MM.1S (cell line): Measurements from ENCODE around the gene SERPINB12.

Experiments
- EZH2 ChIP-seq: fragments of 300-600 bp; sonication (generic); optimal IDR thresholded peaks from 2 replicates; pipeline ENCODE3; 2017; ENCODE audit warnings: low read depth, mild to moderate bottlenecking, antibody characterized with exemption, low read length, mixed read lengths
- TF ChIP-seq, protein P1 (sequence below): fragments of 300-600 bp; sonication (generic); IDR thresholded peaks from 2 replicates; pipeline ENCODE4 v1.5.1; 2016; ENCODE audit warnings: antibody characterized with exemption, low read length, mixed read lengths

DNA sequence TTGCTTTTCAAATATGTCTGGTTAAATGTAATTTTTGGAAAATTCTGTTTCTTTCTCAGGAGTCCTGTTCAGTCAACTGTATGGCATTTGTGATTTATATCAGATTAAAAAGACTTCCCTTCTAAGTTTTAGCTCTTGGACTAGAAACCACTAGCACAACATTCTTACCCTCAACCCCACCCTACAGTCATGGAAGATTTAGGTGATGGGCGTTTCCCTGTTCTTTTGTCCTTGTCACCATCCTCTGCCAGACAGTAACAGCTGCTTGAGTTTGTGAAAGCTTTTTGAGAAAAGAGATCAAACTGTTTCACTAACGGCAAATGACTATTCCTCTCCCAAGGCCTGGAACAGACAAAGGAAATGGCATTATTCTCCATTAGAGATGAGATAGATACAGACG, 33.6 kb upstream of the SERPINB12 start:
- TF ChIP-seq, protein P1, sequence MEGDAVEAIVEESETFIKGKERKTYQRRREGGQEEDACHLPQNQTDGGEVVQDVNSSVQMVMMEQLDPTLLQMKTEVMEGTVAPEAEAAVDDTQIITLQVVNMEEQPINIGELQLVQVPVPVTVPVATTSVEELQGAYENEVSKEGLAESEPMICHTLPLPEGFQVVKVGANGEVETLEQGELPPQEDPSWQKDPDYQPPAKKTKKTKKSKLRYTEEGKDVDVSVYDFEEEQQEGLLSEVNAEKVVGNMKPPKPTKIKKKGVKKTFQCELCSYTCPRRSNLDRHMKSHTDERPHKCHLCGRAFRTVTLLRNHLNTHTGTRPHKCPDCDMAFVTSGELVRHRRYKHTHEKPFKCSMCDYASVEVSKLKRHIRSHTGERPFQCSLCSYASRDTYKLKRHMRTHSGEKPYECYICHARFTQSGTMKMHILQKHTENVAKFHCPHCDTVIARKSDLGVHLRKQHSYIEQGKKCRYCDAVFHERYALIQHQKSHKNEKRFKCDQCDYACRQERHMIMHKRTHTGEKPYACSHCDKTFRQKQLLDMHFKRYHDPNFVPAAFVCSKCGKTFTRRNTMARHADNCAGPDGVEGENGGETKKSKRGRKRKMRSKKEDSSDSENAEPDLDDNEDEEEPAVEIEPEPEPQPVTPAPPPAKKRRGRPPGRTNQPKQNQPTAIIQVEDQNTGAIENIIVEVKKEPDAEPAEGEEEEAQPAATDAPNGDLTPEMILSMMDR, result no peak
- no peak for TF ChIP-seq EZH2
